Measurements from ENCODE around the gene EVPL.

DNA sequence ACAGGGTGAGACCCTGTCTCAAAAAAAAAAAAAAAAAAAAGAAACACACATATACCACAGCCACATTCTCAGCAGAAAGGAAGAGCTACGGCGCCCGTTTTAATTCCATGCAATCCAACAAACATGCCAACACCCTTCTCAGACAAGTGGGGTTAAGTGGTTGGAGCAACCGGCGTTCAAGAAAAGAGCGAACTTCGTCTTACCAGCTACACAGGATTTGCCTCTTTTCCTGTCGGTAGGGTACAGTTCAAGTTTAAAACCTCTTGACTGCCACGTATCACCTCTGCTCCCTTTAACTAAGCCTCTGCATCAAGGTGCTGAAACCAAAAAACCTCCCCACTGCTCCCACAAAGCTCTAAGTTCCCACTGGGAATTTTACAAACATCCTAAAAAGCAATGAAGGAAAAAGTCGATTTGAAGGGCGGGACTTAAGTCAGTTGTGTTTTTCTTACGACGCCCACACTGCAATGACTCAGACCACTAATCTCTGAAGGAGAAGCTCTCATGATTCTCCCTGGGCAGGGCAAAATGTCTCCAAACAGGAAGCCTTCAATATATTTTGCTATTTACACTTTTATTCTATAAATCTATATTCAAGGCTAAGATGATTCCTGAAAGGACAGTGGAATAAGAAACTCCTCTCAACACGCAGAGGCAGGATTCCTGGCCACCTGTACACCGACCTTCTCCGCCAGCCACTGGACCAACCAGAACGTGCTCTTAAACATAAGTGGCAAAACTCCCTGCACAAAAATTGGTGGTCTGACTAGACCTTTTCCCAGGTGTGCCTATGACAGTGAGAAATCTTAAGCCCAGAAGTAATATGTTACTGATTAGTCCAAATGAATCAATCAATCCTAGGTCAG is 26.4 kb upstream of the EVPL start:
- TF ChIP-seq POLR2A (IDR thresholded peaks at IDR 0.05; ENCODE audit: low read length) (no peak), GATA1 (IDR thresholded peaks at IDR 0.05; ENCODE audit: low read depth, low read length) (no peak)
